Lower lobe of right lung (tissue), 2 donors: Measurements from ENCODE around the gene ZNF644. TPM values are rescaled to one million over a fixed set of nuclear protein-coding genes. Genes with fewer than 3 reads are reported as not detected.
"Not testable (repeated sequence)": the region's sequence is repeated elsewhere in the genome, so short reads cannot be mapped to it uniquely, and the experiment has no call there.

Source experiments
- ATAC-seq, 2 donors: fragments of 200-7000 bp; cut with Tn5 transposase; one replicate each; pipeline ENCODE4 v1.9.1; 2020 to 2022; ENCODE audit warnings: mild to moderate bottlenecking in 2 of 2, moderate library complexity in 2 of 2
- DNase-seq: peaks from one replicate; pipeline ENCODE4 v3.0.0-alpha.2; 2020
- H3K27ac ChIP-seq: fragments of 200-600 bp; one replicate; pipeline ENCODE4 v1.8.0; 2022
- H3K27me3 ChIP-seq: fragments of 200-600 bp; one replicate; pipeline ENCODE4 v1.8.0; 2022; ENCODE audit warnings: low read depth
- H3K36me3 ChIP-seq: fragments of 200-600 bp; one replicate; pipeline ENCODE4 v1.8.0; 2022; ENCODE audit warnings: mild to moderate bottlenecking
- H3K4me1 ChIP-seq: fragments of 200-600 bp; one replicate; pipeline ENCODE4 v1.8.0; 2022
- H3K4me3 ChIP-seq: fragments of 200-600 bp; one replicate; pipeline ENCODE4 v1.8.0; 2022; ENCODE audit warnings: mild to moderate bottlenecking
- H3K9me3 ChIP-seq: fragments of 200-600 bp; one replicate; pipeline ENCODE4 v1.8.0; 2022
- CTCF ChIP-seq: fragments of 200-600 bp; IDR thresholded peaks from one replicate; pipeline ENCODE4 v1.8.0; 2022; ENCODE audit warnings: antibody characterized with exemption, mild to moderate bottlenecking
- intact Hi-C: fragments of 100-400 bp; cut with DNase I; formaldehyde crosslinking; loops from one replicate; pipeline ENCODE4 v1.11.0; 2022
- long read RNA-seq: library from polyadenylated mRNA; unstranded; transcript quantifications from one replicate; pipeline ENCODE4 v2.0.0, GENCODE V29; 2021
- total RNA-seq: library from RNA; stranded (reverse); fragmentation: NEBNext Ultra II Directional; extraction: Animal tissue kit (Norgen Biotek cat#: 25700); gene quantifications from one replicate; pipeline ENCODE4 v1.2.1, GENCODE V29; 2021
- donor health status: DM: no; HTN: yes; CAD: no; lungs with severe emphysema.

The ZNF644 gene
- 54.7 TPM for total RNA-seq
- long read RNA-seq, full-length matches to known transcripts: 14 of 34 reads
- long read RNA-seq, partial matches to known transcripts: 11 of 34 reads
- long read RNA-seq, other reads (novel, unspliced or antisense): 9 of 34 reads

GRCh38 chr1:91021686-91022517 is at the start of gene ZNF644:
ZNF644 (minus strand) TSS chr1:91022035; CDS start chr1:90982353, 39,682 bp downstream.
- TF ChIP-seq CTCF: no peak
- no peaks in the 10 kb centered on the region for H3K9me3 ChIP-seq
- H3K27ac ChIP-seq: peak within 1 kb of the TSS; percentile 99
- ATAC-seq (peak; percentile 97), DNase-seq (peak; percentile 93)
- H3K4me3 ChIP-seq: peak within 1 kb of the TSS; percentile 82
- H3K4me1 ChIP-seq: peaks cover 49% of the 10 kb centered on the region
- no peaks in the 10 kb centered on the region for H3K27me3 ChIP-seq
- no peaks in the 10 kb centered on the region for H3K36me3 ChIP-seq
- intact Hi-C loops: no loop called here

- DNase-seq (no peak), ATAC-seq (peak in 1 of 2 donors; percentile 57)
- H3K4me1 ChIP-seq: no peaks in the 10 kb centered on the region
- TF ChIP-seq CTCF: no peak
- no peaks in the 10 kb centered on the region for H3K27me3 ChIP-seq
- no peaks in the 10 kb centered on the region for H3K36me3 ChIP-seq
- intact Hi-C loops: no loop called here
- no peak overlapping the region for H3K27ac ChIP-seq
- H3K9me3 ChIP-seq: no peaks in the 10 kb centered on the region
- H3K4me3 ChIP-seq: no peak overlapping the region
These were observed 48.5 kb upstream of the ZNF644 start for GRCh38 chr1:91070298-91070697.

- Histone ChIP-seq H3K36me3 (no peaks in the 10 kb centered on the region), H3K9me3 (no peaks in the 10 kb centered on the region), H3K4me1 (no peaks in the 10 kb centered on the region), H3K27me3 (no peaks in the 10 kb centered on the region), H3K27ac (no peak overlapping the region), H3K4me3 (no peak overlapping the region)
- DNase-seq (no peak), ATAC-seq (no peak)
- TF ChIP-seq CTCF: no peak
- intact Hi-C loops: no loop called here
These were observed 44.7 kb upstream of the ZNF644 start for GRCh38 chr1:91066538-91066937.

- no peak for DNase-seq
- intact Hi-C loops: no loop called here
- no peak for TF ChIP-seq CTCF
- Histone ChIP-seq H3K9me3 (no peaks in the 10 kb centered on the region), H3K27ac (no peak overlapping the region), H3K36me3 (no peaks in the 10 kb centered on the region), H3K27me3 (no peaks in the 10 kb centered on the region), H3K4me1 (no peaks in the 10 kb centered on the region), H3K4me3 (no peak overlapping the region)
- no peak for ATAC-seq
These were observed 43.5 kb upstream of the ZNF644 start for GRCh38 chr1:91065337-91065736.

- H3K9me3 ChIP-seq, H3K36me3 ChIP-seq, H3K4me3 ChIP-seq, DNase-seq, H3K27me3 ChIP-seq, intact Hi-C loops, H3K27ac ChIP-seq, ATAC-seq, H3K4me1 ChIP-seq: not testable (repeated sequence)
These were observed 41.6 kb upstream of the ZNF644 start for GRCh38 chr1:91063403-91063802.

GRCh38 chr1:91059157-91059556 is 37.3 kb upstream of the ZNF644 start:
- ATAC-seq: no peak
- H3K9me3 ChIP-seq: no peaks in the 10 kb centered on the region
- TF ChIP-seq CTCF: no peak
- no peak overlapping the region for H3K27ac ChIP-seq
- H3K4me1 ChIP-seq: no peaks in the 10 kb centered on the region
- H3K27me3 ChIP-seq: no peaks in the 10 kb centered on the region
- intact Hi-C loops: no loop called here
- H3K4me3 ChIP-seq: no peak overlapping the region
- H3K36me3 ChIP-seq: no peaks in the 10 kb centered on the region
- no peak for DNase-seq
